Measurements from ENCODE around the gene BTRC.
"Not testable (repeated sequence)": the region's sequence is repeated elsewhere in the genome, so short reads cannot be mapped to it uniquely, and the experiment has no call there.

Gene BTRC

DNA sequence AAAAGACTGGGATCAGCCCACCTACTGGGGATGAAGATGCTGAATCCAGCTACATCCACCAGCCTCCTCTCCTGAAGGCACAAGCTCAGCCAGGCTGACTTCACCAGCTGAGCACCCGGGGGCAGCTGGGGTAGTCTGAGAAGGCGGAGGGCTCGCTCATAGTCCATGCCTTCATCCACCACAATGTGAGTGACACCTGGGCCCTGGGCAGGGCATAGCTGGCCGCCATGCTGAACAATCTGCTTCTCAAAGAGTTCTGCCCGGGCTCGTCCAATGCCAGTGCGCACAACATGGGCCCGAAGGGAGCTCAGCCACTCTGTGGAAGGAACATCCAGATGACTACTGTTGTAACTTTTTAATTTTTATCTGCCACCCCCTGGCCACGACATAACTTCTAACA is 231.9 kb downstream of the BTRC start:
- DNase-seq (ENCODE audit: low read depth in 2 of 2): no peak

DNA sequence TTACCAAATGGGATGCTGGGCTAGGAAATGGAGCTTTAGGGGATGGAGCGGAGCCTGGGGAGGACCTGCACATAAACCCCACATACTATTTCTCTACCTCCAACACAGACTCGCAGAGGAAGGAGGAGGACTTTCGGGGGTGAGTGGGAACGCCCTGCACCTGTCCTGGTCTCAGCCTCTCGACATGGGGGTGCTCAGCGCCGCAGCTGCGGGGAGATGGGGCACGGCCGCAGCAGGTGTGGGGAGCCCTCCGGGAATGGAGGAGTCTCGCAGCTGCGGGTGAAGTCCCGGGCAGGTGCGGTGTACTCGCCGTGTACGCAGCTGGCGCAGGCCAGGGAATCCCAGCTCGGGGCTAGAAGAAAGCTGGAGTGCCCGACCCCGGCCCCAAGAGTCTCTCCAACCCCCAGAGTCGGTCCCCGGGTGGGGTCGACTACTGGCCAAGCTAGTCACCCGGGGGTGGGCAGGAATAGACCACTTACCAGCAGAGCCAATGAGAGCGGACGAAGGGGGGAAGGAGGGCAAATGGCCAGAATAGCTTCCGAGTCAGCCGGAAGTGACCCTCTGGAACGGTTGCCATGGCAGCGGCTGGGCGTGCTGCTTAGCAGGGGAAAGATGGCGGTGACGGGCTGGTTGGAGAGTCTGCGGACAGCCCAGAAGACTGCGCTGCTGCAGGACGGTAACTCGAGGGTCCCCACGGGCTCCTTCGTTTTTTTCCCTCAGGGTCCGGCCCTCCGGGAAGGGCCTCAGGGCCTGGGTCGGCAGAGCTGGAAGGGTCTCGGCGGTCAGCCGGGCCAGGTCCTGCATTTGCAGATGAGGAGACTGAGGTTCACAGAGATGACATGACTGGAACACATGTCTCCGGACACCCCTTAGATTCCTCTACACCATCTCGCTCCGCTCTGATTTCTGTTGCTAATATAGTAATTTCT is 234.0 kb downstream of the BTRC start, which contains the start of the genes DPCD and POLL:
Gene DPCD (plus strand): TSS at position 597 of the 929 bp plus-strand sequence. CDS start 16 bp downstream, at position 613.
Gene POLL (minus strand): TSS at position 533 of the 929 bp plus-strand sequence. CDS start 897 bp downstream, outside the sequence.
- peak; percentile 87 to 93 for DNase-seq (ENCODE audit: low read depth in 2 of 2)

DNA sequence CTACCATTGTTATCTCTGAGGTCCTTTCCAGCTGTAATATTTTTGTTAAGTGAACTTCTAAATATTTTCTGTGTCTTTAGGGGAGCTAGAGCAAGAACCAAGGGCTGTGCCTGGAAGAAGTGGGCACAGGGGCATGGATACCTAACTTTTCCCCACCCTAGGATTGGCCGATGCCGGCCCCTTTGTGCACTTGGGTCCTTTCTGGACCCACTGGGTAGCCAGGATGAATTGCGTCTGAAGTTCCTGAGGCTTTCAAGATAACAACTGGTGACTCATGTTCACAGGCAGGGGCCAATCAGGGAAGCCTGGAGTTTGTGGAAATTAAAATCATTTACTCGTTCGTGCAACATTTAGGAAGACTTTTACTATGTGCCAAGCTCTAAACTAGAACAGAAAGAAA is 234.9 kb downstream of the BTRC start:
- no peak for DNase-seq (ENCODE audit: low read depth in 2 of 2)

DNA sequence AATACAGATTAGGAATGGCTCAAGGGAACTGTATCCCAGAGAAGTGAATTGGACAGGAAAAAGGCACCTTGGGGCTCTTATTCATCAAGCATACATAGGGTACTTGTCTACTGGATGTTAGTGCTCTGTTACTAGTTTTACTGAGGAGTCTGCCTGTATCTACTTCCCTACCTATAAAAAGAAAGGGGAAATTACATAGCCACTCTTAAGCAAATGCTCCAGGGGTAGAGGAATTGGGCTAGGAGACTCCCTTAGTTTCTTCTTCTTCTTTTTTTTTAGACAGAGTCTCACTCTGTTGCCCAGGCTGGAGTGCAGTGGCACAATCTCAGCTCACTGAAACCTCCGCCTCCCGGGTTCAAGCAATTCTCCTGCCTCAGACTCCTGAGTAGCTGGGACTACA is 239.4 kb downstream of the BTRC start:
- not testable (repeated sequence) for DNase-seq (ENCODE audit: low read depth in 2 of 2)

DNA sequence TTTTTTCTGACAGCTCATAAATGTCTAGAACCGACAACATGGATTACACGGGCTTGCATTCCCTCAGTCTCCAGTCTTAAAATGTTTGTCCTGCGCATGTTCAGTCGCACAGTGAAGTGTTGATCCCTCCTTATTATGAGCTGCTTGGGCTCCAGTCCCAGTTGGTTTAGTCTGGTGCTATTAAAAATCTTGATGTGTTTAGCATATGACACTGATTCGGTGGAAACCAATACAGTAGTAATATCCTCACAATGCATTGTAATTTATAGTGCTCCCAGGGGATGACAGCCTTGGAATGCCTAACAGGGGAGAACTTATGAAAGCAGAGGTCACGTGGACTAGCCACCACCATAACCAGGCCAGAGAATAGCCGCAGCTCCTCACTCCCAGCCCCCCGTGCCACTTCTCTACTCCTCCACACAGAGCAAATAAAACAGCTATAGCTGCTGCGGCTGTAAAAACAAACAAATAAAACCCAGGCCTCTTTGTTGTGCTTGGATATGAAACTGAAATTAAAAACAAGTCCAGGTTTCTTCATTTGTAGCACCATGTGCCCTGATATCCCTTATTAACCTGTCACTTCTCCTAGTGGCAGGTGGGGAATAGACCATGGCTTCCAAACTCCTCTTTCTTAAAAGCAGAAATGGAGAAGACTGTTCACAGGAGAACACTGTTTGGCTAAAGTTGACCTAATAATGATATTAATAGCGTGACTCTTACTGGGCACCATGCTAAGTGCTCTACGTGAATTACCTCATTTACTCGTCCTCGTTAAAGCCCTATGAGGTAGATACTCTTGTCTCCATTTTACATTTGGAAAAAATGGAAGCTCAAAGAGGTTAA is 241.8 kb downstream of the BTRC start:
- DNase-seq (ENCODE audit: low read depth in 2 of 2): no peak

DNA sequence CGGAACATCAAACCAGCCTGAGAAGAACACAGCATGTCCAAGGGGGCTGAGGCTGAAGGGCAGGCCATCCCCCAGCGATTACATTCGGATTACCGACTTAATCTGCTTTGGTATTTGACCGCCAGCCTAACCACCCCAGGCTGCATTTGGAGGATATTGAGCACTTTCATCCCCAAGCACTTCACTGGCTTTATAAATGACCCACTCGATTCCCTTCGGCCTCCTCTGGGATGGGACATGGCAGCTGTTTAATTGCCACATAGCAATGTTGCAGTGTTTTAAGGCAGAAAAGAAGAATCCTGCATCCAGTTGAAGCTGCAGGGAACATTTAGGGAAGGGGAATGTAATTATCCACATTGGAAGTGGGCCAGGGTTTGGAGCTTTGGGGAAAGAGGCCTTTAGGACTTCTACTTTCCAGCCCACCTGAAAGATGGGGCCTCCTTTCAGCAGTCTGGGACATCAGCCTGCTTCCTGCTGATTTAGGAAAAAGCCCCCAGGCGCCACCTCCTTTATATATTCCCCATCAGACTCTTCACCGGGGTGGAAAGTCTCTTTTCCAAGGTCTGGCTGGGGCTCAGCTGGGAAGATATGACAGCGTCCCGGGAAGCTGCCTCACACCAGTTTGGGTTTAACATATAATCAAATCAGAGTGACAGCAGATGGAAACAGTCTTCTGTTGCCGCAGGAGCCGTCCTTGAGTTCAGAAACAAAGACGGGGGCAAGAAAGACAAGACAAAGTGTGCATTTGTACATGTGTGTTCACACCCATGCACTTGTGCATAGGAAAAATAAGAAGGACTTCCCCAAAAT is 243.3 kb downstream of the BTRC start:
- DNase-seq (ENCODE audit: low read depth in 2 of 2): no peak

DNA sequence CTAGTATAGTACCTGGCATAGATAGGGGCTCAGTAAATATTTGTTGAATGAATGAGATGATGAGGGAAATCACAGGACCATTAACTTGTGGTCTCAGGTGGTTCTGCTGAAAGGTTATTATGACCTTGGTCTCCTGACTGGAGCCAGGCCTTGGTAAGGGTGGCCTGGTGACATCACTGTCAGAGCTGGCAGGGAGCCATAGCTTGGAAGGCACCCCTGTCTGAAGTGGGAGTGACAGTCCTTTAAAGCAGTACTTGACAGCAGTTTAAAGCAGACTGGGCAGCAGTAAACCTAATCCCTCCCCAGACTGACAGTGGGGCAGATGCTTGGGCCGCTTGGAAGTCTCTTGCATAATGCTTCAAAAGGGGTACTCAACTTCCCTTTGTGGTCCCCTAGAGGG is 247.6 kb downstream of the BTRC start:
- DNase-seq (ENCODE audit: low read depth in 2 of 2): no peak

DNA sequence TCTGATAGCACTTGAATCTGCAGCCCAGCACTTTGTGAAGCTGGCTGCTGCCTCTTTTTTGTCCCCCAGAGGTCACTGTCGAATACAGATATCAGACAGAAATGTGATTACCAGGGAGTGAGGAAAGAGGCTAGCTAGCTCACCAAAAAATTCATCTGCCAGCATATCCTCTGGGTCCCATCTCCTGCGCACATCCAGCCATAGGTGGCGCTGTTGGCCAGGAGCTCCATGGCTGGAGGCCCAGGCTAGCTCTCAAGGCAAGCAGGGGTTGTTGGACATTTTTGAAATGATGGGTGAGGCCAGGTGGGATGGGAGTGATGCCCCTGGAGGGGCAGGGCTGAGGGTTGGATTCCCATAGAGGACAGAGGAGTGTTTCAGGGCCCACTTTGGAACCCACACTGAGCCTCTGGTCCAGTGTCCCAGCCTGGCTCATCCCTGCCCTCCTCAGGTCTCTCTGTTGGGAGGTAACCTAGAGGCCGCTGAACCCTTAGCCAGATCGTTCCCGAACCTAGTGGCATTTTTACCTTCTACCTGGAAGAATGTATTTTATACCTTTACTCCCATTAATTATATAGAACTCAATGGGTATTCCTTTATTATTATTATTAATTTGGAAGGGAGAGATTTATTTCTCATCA is 248.9 kb downstream of the BTRC start:
- DNase-seq (ENCODE audit: low read depth in 2 of 2): peak; percentile 28 to 62

Measured in activated CD4-positive, alpha-beta T cell treated with anti-CD3 and anti-CD28 coated beads for 24 hours (primary cell).